DMS153 (cell line): ENCODE measurements around the gene MYO15A.

ENCODE experiments used
- DNase-seq: peaks from one replicate; lab custom pipeline; 2025; lab: John Stamatoyannopoulos, UW

MYO15A gene

GRCh38 chr17:18108401-18109312 is at the start of gene MYO15A:
MYO15A (plus strand) TSS chr17:18108756; CDS start chr17:18118801, 10,045 bp downstream.
- no peak for DNase-seq

- no peak for DNase-seq
Measured at GRCh38 chr17:18059283-18059682, 49.3 kb upstream of the MYO15A start.

- no peak for DNase-seq
Measured at GRCh38 chr17:18064053-18064452, 44.5 kb upstream of the MYO15A start.

- DNase-seq: no peak
Measured at GRCh38 chr17:18065546-18065945, 43.0 kb upstream of the MYO15A start.

GRCh38 chr17:18066866-18067265 is 41.7 kb upstream of the MYO15A start:
- no peak for DNase-seq

- DNase-seq: no peak
Measured at GRCh38 chr17:18069101-18069500, 39.5 kb upstream of the MYO15A start.

DNA sequence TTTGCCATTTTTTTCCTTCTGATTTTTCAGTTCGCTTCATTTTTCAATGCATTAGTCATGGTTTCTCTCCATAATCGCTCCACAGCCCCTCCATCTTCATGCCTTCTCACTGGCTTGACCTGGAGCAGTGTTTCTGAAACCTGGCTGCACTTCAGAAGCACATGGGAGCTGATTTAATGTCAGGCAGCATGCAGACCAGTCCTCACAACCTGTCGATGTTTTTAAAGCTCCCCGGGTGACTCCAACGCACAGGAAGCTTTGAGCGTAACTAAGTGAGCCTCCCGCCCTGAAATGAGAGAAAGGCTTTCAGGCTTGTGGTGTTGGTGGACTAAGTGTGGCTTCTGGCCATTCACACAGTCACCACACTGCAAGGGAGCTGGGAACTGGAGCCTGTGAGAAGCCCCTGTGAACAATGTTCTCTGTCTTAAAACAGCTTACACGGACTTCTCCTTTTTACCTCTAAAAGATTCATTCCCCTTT is 37.7 kb upstream of the MYO15A start:
- DNase-seq: no peak

DNA sequence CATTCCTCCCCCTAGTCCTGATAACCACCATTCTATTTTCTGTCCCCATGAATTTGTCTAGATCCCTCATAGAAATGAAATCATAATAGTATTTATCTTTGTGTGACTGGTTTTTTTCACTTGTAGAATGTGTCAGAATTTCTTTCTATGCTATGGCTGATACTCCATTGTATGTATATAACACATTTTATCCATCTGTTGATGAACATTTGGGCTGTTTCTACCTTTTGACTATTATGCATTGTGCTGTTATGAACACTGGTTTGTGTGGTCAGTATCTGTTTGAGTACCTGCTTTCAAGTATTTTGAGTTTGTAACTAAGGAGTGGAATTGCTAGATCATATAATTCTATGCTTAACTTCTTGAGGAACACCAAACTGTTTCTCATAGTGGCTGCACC is 36.8 kb upstream of the MYO15A start:
- no peak for DNase-seq

DNA sequence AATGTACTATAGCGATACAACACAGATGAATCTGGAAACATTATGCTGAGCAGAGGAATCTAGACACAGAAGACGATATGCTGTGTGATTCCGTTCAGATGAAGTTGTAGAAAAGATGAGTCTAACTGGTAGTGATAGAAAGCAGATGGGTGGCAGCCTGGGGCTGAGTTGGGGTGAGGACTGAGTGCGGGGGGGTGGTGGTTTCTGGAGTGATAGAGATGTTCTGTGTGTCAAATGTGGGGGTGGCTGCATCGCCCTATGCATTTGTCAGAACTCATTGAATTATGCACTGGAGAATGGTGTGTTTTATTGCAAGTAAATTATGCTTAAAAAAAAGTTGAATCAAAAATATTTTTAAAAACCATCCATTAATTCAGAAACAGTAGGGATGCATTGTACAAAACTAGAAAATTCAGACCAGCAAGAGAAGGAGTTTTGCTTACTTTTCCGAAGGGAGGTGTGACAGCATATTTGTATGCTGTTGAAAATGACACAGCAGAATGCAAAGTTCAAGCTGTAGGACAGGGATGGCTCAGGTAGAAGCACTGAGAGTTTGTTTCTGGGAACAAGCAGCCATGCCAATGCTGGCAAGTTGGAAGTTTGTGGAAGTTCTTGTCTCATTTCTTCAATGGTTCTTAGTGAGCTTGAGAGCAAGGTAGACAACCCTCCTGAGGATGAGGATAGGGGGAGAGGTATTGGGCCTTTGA is 33.8 kb upstream of the MYO15A start:
- no peak for DNase-seq

DNA sequence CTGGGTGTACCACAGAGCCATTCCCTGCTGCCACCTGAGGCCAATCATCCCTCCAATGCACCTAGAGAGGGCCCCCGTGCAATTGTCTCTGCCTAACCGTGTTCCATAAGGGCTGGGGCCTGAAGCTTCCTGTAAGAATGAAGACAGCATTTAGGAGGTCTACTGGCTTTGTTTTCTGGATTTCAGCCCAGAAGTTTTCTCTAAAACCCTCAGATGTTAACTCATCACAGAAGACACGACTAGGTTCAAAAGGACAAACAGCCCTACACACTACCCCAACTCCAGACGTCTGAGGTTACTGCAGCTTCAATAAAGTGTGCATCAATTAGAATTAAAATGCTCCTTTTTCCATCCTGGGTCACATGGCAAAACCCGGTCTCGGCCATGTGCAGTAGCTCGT is 31.6 kb upstream of the MYO15A start:
- no peak for DNase-seq

- no peak for DNase-seq
Measured at GRCh38 chr17:18079543-18079942, 29.0 kb upstream of the MYO15A start.

DNA sequence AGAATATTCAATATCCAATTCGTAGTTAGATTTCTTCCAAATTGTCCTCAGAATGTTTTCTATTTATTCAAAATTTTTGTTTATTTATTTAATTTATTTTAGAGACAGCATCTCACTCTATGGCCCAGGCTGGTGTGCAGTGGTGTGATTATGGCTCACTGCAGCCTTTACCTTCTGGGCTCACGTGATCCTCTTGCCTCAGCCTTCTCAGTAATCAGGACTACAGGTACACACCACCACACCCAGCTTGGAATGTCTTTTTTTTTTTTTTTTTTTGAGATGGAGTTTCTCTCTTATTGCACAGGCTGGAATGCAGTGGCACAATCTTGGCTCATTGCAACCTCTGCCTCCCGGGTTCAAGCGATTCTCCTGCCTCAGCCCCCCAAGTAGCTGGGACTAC is 24.3 kb upstream of the MYO15A start:
- no peak for DNase-seq

GRCh38 chr17:18087610-18088491 is 20.7 kb upstream of the MYO15A start, which contains the start of gene DRG2:
DRG2 (plus strand) TSS chr17:18087948; CDS start chr17:18088024, 76 bp downstream.
- DNase-seq: peak; percentile 53

DNA sequence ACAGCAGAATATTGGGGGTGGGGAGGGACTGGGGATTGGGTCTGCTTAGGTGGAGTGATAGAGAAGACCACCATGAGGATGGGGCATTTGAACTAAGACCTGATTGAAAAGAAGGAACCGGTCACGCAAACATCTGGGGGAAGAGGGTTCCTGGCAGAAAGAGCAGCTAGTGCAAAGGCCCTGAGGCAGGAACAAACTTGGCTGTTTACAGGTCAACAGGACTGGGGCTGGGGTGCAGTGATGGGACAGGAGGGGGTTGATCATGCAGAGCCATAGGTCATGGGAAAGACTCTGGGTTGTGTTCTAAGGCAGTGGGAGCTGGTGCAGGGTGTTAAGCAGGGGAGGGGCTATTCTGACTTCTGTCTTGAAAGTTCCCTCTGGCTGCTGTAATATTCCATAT is 18.9 kb upstream of the MYO15A start:
- DNase-seq: no peak

DNA sequence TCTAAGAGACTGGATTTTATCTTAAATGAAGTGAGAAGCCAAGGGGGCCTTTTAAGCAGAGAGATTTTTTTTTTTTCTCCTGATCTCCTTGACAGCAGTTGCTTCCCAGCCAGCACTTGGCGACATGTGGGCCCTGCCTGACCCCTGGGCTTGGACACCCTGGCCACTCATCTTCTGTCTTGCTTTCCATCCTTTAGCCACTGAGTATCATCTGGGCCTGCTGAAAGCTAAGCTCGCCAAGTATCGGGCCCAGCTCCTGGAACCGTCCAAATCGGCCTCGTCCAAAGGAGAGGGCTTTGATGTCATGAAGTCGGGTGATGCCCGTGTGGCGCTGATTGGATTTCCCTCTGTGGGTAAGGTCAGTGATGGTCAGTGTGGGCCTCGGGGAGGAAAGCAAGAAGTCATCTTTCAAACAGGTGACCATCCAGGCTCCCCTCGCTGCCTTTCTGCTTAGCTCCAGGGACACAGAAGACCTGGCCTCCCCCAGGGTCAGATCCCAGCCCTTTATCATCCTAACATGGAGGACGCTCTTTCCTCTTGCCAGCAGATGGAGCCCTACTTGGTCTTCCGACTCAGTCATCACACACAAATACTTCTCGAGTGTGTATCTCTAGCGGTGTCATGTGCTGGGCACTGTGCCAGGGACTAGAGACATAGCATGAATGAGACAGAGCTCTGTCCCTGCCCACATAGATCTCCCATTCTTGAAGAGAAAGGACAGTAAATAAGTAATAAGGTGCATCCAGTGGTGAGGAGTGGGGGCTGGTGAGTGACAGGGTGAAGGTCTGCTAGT is 14.7 kb upstream of the MYO15A start:
- no peak for DNase-seq

GRCh38 chr17:18094409-18094807 is 14.1 kb upstream of the MYO15A start:
- no peak for DNase-seq

- DNase-seq: no peak
Measured at GRCh38 chr17:18099516-18099915, 9.0 kb upstream of the MYO15A start.

DNA sequence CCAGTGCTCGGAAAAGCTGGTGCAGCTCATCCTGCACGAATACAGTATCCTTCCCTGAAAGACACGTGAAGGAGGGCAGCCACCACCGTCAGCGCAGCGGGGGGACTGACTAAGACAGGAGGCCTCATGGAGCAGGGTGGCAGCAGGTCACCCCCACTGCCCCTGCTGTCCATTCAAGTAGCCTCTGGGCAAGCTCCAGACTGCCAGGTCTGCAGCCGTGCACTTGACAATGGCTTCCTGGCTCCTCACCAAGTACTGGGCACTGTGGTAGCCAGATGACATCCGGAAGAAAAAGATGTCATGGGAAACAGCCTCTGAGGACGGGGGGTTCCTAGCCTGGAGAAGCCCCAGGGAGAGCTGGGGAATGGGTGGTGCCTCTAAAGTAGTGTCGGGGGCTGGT is 7.9 kb upstream of the MYO15A start:
- DNase-seq: no peak

DNA sequence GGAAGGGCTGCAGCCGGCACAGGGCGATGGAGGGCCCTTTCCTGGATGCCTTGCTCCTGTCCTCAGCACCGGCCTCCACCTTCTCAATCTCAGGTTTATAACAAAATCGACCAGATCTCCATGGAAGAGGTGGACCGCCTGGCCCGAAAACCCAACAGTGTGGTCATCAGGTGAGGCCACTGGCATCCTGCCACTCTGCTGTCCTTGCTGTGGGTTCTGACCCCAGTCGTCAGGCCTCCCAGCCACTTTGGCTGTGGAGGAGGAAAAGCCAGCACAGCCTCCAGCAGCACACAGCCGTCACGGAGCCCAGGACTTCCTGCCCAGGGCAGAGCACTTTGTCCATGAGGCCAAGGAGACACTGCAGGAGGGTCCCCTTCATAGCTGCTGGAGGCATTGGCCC is 6.7 kb upstream of the MYO15A start:
- DNase-seq: no peak

GRCh38 chr17:18102640-18103039 is 5.9 kb upstream of the MYO15A start:
- no peak for DNase-seq

DNA sequence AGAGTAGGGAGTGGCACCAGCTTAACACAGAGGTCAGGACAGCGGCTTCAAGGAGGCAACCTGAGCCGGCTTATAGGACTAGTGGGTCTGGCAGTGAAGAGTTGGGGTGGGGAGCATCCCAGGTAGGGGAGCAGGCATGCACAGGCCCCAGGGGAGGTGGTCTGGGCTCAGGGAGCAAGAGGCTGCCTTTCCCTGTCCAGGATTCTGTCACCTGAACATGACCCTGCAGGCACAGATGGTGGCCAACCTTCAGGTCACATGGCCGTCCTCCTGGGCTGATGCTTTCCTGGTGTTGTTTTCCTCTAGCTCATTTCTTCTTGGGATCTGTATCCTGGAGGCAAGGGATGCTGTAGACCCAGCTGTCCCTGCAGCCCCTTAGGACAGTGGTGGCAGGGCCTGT is 3.5 kb upstream of the MYO15A start:
- DNase-seq: no peak
